Stimulated activated memory B cell treated with anti-CD40 and anti-IgM and Interleukin-4, amounts not matched to agents 10 μg/mL and 1 μg/mL and 100 μg/mL, for 72 hours (primary cell): ENCODE results near the gene KRTAP6-3.

Experiments
- ATAC-seq: fragments of 150-1000 bp; cut with Tn5 transposase; 2 replicates; pipeline ENCODE4 v1.10.0; 2021
- H3K27ac Mint-ChIP-seq: one replicate; pipeline ENCODE4 v1.8.0; 2022; ENCODE audit warnings: mild to moderate bottlenecking, mixed read lengths
- H3K27me3 Mint-ChIP-seq: one replicate; pipeline ENCODE4 v1.8.0; 2022; ENCODE audit warnings: mixed read lengths
- H3K36me3 Mint-ChIP-seq: one replicate; pipeline ENCODE4 v1.8.0; 2022; ENCODE audit warnings: mixed read lengths
- H3K4me1 Mint-ChIP-seq: one replicate; pipeline ENCODE4 v1.8.0; 2022; ENCODE audit warnings: mixed read lengths
- H3K4me3 Mint-ChIP-seq: one replicate; pipeline ENCODE4 v1.8.0; 2022; ENCODE audit warnings: mild to moderate bottlenecking, moderate library complexity, mixed read lengths
- H3K9me3 Mint-ChIP-seq: one replicate; pipeline ENCODE4 v1.8.0; 2022; ENCODE audit warnings: mixed read lengths

KRTAP6-3 gene

DNA sequence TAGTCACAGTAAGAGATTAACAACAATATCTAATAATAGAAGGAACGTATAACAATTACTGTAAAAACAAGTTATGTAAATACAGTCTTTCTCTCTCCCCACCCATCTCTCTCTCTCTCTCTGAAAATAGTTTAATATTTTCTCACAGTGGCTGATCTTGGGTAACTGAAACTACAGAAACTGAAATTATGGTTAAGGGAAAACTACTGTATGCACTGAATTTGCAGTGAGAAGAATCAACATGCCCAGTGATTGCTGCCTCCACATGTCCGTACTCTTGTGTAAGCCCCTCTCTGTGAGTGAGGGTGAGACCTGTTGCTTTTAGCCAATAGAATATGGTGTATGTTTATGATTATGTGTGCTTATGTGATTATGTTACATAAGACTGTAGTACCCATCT is 19.9 kb downstream of the KRTAP6-3 start:
- H3K4me1 Mint-ChIP-seq: no peaks in the 10 kb centered on the region
- H3K27ac Mint-ChIP-seq: no peak overlapping the region
- no peaks in the 10 kb centered on the region for H3K27me3 Mint-ChIP-seq
- ATAC-seq: no peak
- no peak overlapping the region for H3K4me3 Mint-ChIP-seq
- peaks cover 6% of the 10 kb centered on the region for H3K9me3 Mint-ChIP-seq
- H3K36me3 Mint-ChIP-seq: no peaks in the 10 kb centered on the region

DNA sequence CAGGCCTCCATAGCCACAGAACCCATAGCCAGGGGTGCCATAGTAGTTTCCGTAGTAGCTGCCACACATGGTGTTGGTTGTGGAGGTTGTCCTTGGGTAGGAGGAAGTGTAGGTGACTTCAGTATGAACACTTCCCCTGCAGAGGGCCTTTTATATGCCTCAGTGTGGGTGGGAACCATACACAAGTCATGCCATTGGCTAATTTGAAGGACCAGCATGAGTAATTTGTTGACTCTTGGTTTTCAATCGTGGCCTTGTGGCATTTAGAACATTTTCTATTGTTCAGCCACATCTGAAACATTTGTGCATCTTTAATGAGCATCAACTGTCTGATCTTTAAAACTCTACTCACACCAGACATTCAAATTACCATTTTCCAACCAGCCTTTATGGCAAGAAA is 21.6 kb downstream of the KRTAP6-3 start, which contains the start of gene KRTAP6-1:
TSS of gene KRTAP6-1 (minus strand) at position 95 of the 400 bp plus-strand sequence. CDS start at position 69, 26 bp downstream.
- Mint-ChIP-seq H3K4me3 (no peak within 1 kb of the TSS), H3K36me3 (no peaks in the 10 kb centered on the region), H3K27ac (no peak within 1 kb of the TSS), H3K27me3 (no peaks in the 10 kb centered on the region), H3K4me1 (no peaks in the 10 kb centered on the region), H3K9me3 (peaks cover 3% of the 10 kb centered on the region)
- no peak for ATAC-seq

DNA sequence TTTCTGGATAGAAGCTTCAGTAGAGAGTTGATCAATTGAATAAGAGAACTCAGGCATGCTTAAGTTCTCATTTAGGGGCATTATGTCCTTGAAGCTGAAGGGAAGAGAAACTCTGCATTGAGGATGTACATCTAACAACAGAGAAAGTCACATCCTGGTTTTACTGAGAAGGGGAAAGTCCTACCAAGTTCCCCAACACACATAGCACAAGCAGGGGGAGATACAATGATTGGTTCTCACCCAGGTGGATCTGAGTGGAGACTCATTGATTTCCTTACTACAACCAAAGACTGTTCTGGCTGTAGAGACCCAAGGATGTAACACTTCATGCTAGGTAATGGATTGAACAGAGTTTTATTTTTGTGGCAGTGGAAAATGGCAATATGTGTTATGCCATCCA is 23.0 kb downstream of the KRTAP6-3 start:
- no peaks in the 10 kb centered on the region for H3K36me3 Mint-ChIP-seq
- H3K27me3 Mint-ChIP-seq: no peaks in the 10 kb centered on the region
- ATAC-seq: peak; percentile 45
- no peaks in the 10 kb centered on the region for H3K4me1 Mint-ChIP-seq
- H3K9me3 Mint-ChIP-seq: peaks cover 3% of the 10 kb centered on the region
- no peak overlapping the region for H3K4me3 Mint-ChIP-seq
- no peak overlapping the region for H3K27ac Mint-ChIP-seq

DNA sequence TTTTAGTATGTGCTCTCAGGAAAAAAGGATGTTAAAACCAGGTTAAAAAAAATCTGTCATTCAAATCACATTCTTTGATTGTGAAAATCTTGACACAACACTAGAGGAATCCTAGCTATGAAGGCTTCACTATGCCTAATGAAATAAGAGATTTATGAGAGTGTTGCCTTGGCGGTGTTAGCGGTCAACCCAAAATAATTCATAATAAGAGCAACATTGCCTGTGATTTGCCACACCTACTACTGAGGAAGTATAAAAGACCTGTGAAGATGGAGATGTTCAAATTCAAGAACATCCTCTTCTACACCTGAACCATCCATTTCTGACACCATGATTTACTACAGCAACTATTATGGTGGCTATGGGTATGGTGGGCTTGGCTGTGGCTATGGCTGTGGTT is 23.9 kb downstream of the KRTAP6-3 start, which contains the start of gene KRTAP20-1:
TSS of gene KRTAP20-1 (plus strand) at position 301 of the 400 bp plus-strand sequence. CDS start at position 331, 30 bp downstream.
- Mint-ChIP-seq H3K4me3 (no peak within 1 kb of the TSS), H3K4me1 (no peaks in the 10 kb centered on the region), H3K9me3 (no peaks in the 10 kb centered on the region), H3K27ac (no peak within 1 kb of the TSS), H3K27me3 (no peaks in the 10 kb centered on the region), H3K36me3 (no peaks in the 10 kb centered on the region)
- ATAC-seq: no peak

DNA sequence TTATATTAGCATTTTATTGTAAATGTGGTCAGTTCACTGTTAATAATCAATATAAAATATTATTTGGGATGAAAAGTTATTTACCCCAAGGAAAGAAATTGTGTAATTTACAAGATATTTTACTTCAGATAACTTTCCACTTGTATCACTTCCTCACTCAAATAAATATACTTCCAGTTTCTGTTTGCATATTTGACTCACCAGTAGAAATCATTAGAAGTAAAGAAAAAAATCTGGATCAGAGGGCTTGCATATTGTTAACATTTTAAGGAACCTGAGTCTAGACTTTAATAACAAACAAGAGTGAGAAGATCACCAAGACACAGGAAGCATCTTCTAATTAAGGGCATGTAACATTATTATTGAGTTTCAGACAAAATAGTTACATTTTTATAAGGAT is 27.8 kb downstream of the KRTAP6-3 start:
- no peak overlapping the region for H3K4me3 Mint-ChIP-seq
- no peak overlapping the region for H3K27ac Mint-ChIP-seq
- no peaks in the 10 kb centered on the region for H3K4me1 Mint-ChIP-seq
- no peaks in the 10 kb centered on the region for H3K36me3 Mint-ChIP-seq
- no peaks in the 10 kb centered on the region for H3K9me3 Mint-ChIP-seq
- H3K27me3 Mint-ChIP-seq: no peaks in the 10 kb centered on the region
- ATAC-seq: no peak

DNA sequence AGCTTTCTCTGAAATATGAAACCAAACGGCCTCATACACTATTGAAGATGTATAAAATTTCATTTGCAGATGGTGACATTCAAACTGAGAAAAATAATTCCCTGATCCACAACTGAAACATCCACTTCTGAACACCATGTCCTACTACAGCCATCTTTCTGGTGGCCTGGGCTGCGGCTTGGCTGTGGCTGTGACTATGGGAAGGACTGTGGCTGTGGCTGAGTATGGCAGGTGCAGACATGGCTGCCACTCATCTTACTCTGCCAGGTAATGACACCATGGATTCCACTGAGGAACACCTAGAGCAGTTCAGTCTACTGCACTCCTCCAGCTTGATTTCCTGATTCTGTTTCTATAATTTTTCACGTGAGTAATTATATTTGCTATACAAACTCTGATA is 28.3 kb downstream of the KRTAP6-3 start, which contains the start of gene KRTAP20-4:
TSS of gene KRTAP20-4 (plus strand) at position 106 of the 400 bp plus-strand sequence.
- Mint-ChIP-seq H3K27ac (no peak within 1 kb of the TSS), H3K4me1 (no peaks in the 10 kb centered on the region), H3K4me3 (no peak within 1 kb of the TSS), H3K27me3 (no peaks in the 10 kb centered on the region), H3K9me3 (no peaks in the 10 kb centered on the region), H3K36me3 (no peaks in the 10 kb centered on the region)
- ATAC-seq: no peak

DNA sequence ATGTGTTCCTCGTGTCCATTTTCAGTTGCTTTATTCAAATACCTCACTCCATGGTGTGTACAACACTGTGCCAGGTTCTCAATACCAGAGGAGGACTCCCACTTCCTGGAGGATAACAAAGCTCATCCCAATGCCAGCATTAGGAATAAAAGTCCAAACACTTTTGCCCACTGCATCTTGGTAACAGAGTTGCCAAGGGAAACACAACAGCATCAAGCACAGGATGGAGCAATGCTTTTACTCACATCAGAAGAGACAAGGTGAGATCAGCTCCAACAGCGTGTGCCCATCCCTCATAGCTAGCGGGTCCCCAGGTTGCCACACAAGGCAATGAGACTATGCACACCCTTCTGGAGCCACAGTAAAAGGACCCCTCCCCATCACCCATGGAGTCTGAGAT is 31.1 kb downstream of the KRTAP6-3 start:
- H3K4me3 Mint-ChIP-seq: no peak overlapping the region
- no peaks in the 10 kb centered on the region for H3K36me3 Mint-ChIP-seq
- no peaks in the 10 kb centered on the region for H3K4me1 Mint-ChIP-seq
- no peaks in the 10 kb centered on the region for H3K27me3 Mint-ChIP-seq
- H3K9me3 Mint-ChIP-seq: peaks cover 4% of the 10 kb centered on the region
- no peak for ATAC-seq
- H3K27ac Mint-ChIP-seq: no peak overlapping the region

DNA sequence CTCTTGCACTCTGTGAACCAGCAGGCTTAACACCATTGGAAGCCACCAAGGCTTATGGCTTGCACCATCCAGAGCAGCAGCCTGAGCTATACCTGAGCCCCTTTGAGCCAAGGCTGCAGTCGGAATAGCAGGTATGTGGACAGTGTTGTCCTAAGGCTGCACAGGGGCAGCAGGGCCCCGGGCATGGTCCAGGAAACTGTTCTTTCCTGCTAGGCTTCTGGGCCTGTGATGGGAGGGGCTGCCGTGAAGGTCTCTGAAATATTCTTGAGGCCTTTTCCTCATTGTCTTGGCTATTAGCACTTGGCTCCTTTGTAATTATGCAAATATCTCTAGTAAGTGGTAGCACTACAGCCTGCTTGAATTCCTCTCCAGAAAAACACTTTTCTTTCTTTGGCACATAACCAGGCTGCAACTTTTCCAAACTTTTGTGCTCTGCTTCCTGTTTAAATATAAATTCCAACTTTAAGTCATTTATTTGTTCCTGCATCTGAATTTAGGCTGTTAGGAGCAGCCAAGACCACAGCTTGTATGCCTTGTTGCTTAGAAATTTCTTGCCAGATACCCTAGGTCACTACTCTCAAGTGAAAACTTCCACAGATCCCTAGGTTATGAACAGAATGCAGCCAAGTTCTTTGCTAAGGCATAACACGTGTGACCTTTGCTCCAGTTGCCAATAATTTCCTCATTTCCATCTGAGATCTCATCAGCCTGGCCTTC is 33.4 kb downstream of the KRTAP6-3 start:
- H3K4me1 Mint-ChIP-seq: no peaks in the 10 kb centered on the region
- peaks cover 4% of the 10 kb centered on the region for H3K9me3 Mint-ChIP-seq
- ATAC-seq: no peak
- no peak overlapping the region for H3K27ac Mint-ChIP-seq
- H3K36me3 Mint-ChIP-seq: no peaks in the 10 kb centered on the region
- H3K4me3 Mint-ChIP-seq: no peak overlapping the region
- no peaks in the 10 kb centered on the region for H3K27me3 Mint-ChIP-seq

DNA sequence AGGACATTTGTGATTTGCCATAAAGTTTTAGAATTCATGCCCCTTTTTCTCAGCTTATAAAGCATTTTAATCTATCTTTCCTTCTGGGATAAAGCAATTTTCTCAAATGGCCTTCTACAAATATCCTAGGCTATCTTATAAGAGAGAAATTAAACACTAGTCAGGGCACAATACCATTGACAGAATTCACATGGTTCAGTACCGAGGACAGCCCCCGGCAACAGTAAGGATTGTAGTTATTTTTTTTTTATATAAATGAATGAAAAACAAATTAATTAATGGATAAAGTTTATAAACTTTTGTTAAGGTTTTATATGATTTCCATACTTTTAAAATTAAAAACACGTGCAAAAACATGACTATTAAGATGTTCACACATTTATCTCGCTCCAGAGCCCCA is 35.9 kb downstream of the KRTAP6-3 start:
- no peaks in the 10 kb centered on the region for H3K36me3 Mint-ChIP-seq
- H3K4me1 Mint-ChIP-seq: no peaks in the 10 kb centered on the region
- no peak overlapping the region for H3K27ac Mint-ChIP-seq
- no peaks in the 10 kb centered on the region for H3K27me3 Mint-ChIP-seq
- no peak for ATAC-seq
- peaks cover 6% of the 10 kb centered on the region for H3K9me3 Mint-ChIP-seq
- no peak overlapping the region for H3K4me3 Mint-ChIP-seq

DNA sequence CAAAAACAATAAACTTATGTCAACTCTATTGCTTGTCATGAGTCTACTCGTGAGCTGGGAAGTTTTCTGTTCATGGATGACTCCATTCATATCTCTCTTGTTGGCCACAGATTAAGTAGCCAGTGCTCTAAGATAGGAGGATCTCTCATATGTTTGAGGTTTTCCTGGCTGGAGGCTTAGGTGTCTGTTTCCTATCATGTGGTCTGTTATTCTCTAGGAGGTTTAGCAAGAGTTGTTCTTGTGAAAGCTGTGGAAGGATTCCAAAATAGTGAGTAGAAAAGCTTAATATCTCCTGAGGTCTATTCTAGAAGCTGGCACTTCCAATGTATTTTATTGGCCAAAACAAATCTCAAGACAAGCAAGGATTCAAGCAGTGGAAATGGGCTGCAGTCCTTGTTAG is 37.0 kb downstream of the KRTAP6-3 start:
- H3K4me1 Mint-ChIP-seq: no peaks in the 10 kb centered on the region
- H3K36me3 Mint-ChIP-seq: no peaks in the 10 kb centered on the region
- no peak for ATAC-seq
- H3K9me3 Mint-ChIP-seq: peaks cover 6% of the 10 kb centered on the region
- H3K4me3 Mint-ChIP-seq: no peak overlapping the region
- no peaks in the 10 kb centered on the region for H3K27me3 Mint-ChIP-seq
- no peak overlapping the region for H3K27ac Mint-ChIP-seq

DNA sequence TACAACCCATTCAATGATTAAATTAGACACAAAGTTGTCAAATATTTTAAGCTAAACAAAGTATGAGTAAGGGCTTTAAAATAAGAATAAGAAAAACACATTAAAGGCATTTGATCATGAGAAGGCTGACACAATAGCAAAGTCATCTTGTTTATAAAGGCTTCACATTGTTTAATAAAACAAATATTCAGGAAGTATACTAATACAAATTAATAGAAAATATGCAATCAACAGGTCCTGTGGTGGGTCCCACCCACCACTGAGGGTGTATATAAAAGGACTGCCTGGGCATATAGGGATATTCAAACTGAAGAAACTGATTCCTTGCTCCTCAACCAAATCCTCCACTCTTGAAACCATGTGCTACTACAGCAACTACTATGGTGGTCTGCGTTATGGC is 42.7 kb downstream of the KRTAP6-3 start, which contains the start of gene KRTAP20-2:
TSS of gene KRTAP20-2 (plus strand) at position 301 of the 400 bp plus-strand sequence. CDS start at position 359, 58 bp downstream.
- no peaks in the 10 kb centered on the region for H3K36me3 Mint-ChIP-seq

DNA sequence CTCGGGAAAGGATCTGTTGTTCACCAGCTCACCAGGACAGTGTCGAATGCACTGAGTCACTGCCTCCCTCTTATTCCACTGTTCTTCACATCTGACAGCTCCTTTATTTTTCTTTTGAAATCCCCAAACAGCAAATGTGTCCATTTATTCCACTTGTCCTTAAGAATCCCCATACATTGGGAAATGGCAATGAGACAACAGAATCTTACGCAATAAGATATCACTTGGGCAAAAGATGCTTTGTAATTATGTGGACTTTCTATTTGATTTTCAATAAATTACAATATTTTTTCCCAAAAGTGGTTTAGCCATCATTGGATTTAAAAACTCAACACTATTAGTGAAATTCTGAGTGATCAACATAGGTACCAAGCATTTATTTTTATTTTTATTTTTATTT is 46.4 kb downstream of the KRTAP6-3 start:
- Mint-ChIP-seq H3K27ac (no peak overlapping the region), H3K9me3 (peaks cover 2% of the 10 kb centered on the region), H3K27me3 (no peaks in the 10 kb centered on the region), H3K36me3 (no peaks in the 10 kb centered on the region), H3K4me3 (no peak overlapping the region), H3K4me1 (no peaks in the 10 kb centered on the region)
- ATAC-seq: no peak

More for the DNA sequence above, 42.7 kb downstream of the KRTAP6-3 start, which contains the start of gene KRTAP20-2:
- no peak within 1 kb of the TSS for H3K4me3 Mint-ChIP-seq
- no peaks in the 10 kb centered on the region for H3K4me1 Mint-ChIP-seq
- H3K9me3 Mint-ChIP-seq: peaks cover 3% of the 10 kb centered on the region
- H3K27ac Mint-ChIP-seq: no peak within 1 kb of the TSS
- no peaks in the 10 kb centered on the region for H3K27me3 Mint-ChIP-seq
- ATAC-seq: no peak

DNA sequence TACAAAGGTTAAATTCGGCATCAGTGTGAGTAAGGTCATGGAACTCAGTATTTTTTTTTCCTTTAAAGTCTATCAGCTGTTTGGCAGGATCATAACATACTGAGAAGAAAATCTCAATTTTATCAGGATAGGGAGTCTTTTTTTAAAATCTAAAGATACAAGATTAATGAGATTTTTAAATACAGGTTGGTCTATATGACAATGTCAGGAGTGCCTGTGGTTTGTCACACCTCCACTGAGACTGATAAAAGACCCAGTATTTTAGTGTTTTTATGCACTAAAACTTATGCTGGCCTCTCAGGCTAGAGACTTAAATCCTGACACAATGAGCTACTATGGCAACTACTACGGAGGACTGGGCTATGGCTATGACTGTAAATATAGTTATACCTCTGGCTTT is 50.3 kb downstream of the KRTAP6-3 start, which contains the start of gene KRTAP20-3:
TSS of gene KRTAP20-3 (plus strand) at position 301 of the 400 bp plus-strand sequence.
- no peak for ATAC-seq
- Mint-ChIP-seq H3K27ac (no peak within 1 kb of the TSS), H3K27me3 (no peaks in the 10 kb centered on the region)

More for the DNA sequence above, 50.3 kb downstream of the KRTAP6-3 start, which contains the start of gene KRTAP20-3:
- Mint-ChIP-seq H3K36me3 (no peaks in the 10 kb centered on the region), H3K4me3 (no peak within 1 kb of the TSS), H3K4me1 (no peaks in the 10 kb centered on the region), H3K9me3 (peaks cover 12% of the 10 kb centered on the region)
